PC-9 (cell line): ENCODE measurements around the gene SHISAL1. TPM values are rescaled to one million over a fixed set of nuclear protein-coding genes. Genes with fewer than 3 reads are reported as not detected.

Experiments
- BruUV-seq: library from RNA; stranded (reverse); fragments of 400-500 nt; replicated peaks from 2 replicates; lab custom pipeline; 2021; lab: Mats Ljungman, UMichigan
- CTCF ChIA-PET: fragments of 300-600 bp; sonication (Branson Sonifier 250); formaldehyde crosslinking; loops from one replicate; lab custom pipeline; 2022; ENCODE audit warnings: antibody characterized with exemption; lab: Charles Lee
- POLR2A ChIA-PET: fragments of 300-600 bp; sonication (Branson Sonifier 250); formaldehyde crosslinking; loops from one replicate; lab custom pipeline; 2022; ENCODE audit warnings: antibody characterized with exemption; ENCODE audit not compliant: unreplicated experiment; lab: Charles Lee
- DNase-seq, 2 experiments: peaks; one replicate each; pipeline versions ENCODE4 v3.0.0 to v3.0.0-alpha.2; 2015 to 2022; ENCODE audit warnings: mixed read lengths in 1 of 2
- H2AFZ ChIP-seq: fragments of 200-600 bp; sonication (generic); 2 replicates; pipeline ENCODE4 v1.8.1; 2017; ENCODE audit warnings: antibody characterized with exemption
- H3F3A ChIP-seq: fragments of 200-600 bp; sonication (generic); 2 replicates; pipeline ENCODE4 v1.8.1; 2017; ENCODE audit warnings: antibody characterized with exemption, mild to moderate bottlenecking, low read depth; ENCODE audit not compliant: insufficient read depth
- H3K27ac ChIP-seq: fragments of 200-600 bp; sonication (generic); 2 replicates; pipeline ENCODE4 v1.6.1; 2016; ENCODE audit warnings: mixed run types
- H3K27me3 ChIP-seq: fragments of 200-600 bp; sonication (generic); 2 replicates; pipeline ENCODE4 v1.6.1; 2016; ENCODE audit warnings: low read depth, mixed run types; ENCODE audit not compliant: insufficient read depth
- H3K36me3 ChIP-seq: fragments of 200-600 bp; sonication (generic); 2 replicates; pipeline ENCODE4 v1.6.1; 2016; ENCODE audit warnings: low read depth, mixed run types
- H3K4me1 ChIP-seq: fragments of 200-600 bp; sonication (generic); replicated peaks from 2 replicates; pipeline ENCODE4 v1.6.1; 2016; ENCODE audit warnings: mixed run types; ENCODE audit not compliant: insufficient read depth
- H3K4me2 ChIP-seq: fragments of 200-600 bp; sonication (generic); 2 replicates; pipeline ENCODE4 v1.6.1; 2017; ENCODE audit warnings: mixed run types
- H3K4me3 ChIP-seq: fragments of 200-600 bp; sonication (generic); 2 replicates; pipeline ENCODE4 v1.6.1; 2016; ENCODE audit warnings: mixed run types
- H3K79me2 ChIP-seq: fragments of 200-600 bp; sonication (generic); 2 replicates; pipeline ENCODE4 v1.6.1; 2017; ENCODE audit warnings: low read depth, mixed run types
- H3K9me2 ChIP-seq: fragments of 200-600 bp; sonication (generic); 2 replicates; pipeline ENCODE4 v1.8.1; 2017; ENCODE audit warnings: mild to moderate bottlenecking; ENCODE audit not compliant: insufficient read depth
- H3K9me3 ChIP-seq: fragments of 200-600 bp; sonication (generic); 2 replicates; pipeline ENCODE4 v1.8.1; 2016; ENCODE audit warnings: low read depth; ENCODE audit not compliant: insufficient read depth
- H4K20me1 ChIP-seq: fragments of 200-600 bp; sonication (generic); 2 replicates; pipeline ENCODE4 v1.8.1; 2017; ENCODE audit not compliant: insufficient read depth
- CTCF ChIP-seq: fragments of 200-600 bp; sonication (generic); conservative IDR thresholded peaks from 2 replicates; pipeline ENCODE4 v1.6.1; 2017; ENCODE audit warnings: mixed run types, antibody characterized with exemption, mild to moderate bottlenecking, moderate library complexity
- EZH2 ChIP-seq: fragments of 200-600 bp; sonication (generic); IDR thresholded peaks from 2 replicates; pipeline ENCODE4 v1.8.0; 2017; ENCODE audit warnings: antibody characterized with exemption, low read depth
- intact Hi-C: fragments of 100-400 bp; cut with micrococcal nuclease; formaldehyde crosslinking; loops from one replicate; pipeline ENCODE4 v1.10.0; 2022; ENCODE audit not compliant: unreplicated experiment
- total RNA-seq: library from RNA; stranded (reverse); gene quantifications from 2 replicates; pipeline ENCODE4 v1.2.3, GENCODE V29; 2021

The SHISAL1 gene
- total RNA-seq, 1 experiment from 2014 or later = 0.94 TPM

- no peak overlapping the region for H3K4me2 ChIP-seq
- no peaks in the 10 kb centered on the region for H3K36me3 ChIP-seq
- no peaks in the 10 kb centered on the region for H3K4me1 ChIP-seq
- no peak overlapping the region for H2AFZ ChIP-seq
- no TSS peak for BruUV-seq
- intact Hi-C loops = no loop called here
- H4K20me1 ChIP-seq = 0 out of 2 replicates have a peak, but pooled peaks cover 7% of the 10 kb centered on the region
- ChIA-PET POLR2A (no interaction called here), CTCF (no interaction called here)
- H3F3A ChIP-seq = no peaks in the 10 kb centered on the region; the same call in 1 of the 2 replicates
- H3K9me2 ChIP-seq = no peaks in the 10 kb centered on the region
- H3K27ac ChIP-seq = no peak overlapping the region
- H3K27me3 ChIP-seq = no peaks in the 10 kb centered on the region
- no peaks in the 10 kb centered on the region for H3K9me3 ChIP-seq
- no peak for DNase-seq
- no peak overlapping the region for H3K4me3 ChIP-seq
- H3K79me2 ChIP-seq = no peaks in the 10 kb centered on the region
- TF ChIP-seq EZH2 = no peak
- TF ChIP-seq CTCF = no peak
Measured at GRCh38 chr22:44275631-44275995, 37.1 kb downstream of the SHISAL1 start.

GRCh38 chr22:44274918-44275630 lies 37.7 kb downstream of the SHISAL1 start:
- H3K79me2 ChIP-seq = no peaks in the 10 kb centered on the region
- H3K36me3 ChIP-seq = no peaks in the 10 kb centered on the region
- H3K27me3 ChIP-seq = no peaks in the 10 kb centered on the region
- BruUV-seq = no TSS peak
- no peak overlapping the region for H3K27ac ChIP-seq
- H3K4me2 ChIP-seq = no peak overlapping the region
- intact Hi-C loops = no loop called here
- no peaks in the 10 kb centered on the region for H3K9me2 ChIP-seq
- H3K4me1 ChIP-seq = no peaks in the 10 kb centered on the region
- 0 out of 2 replicates have a peak, but pooled peaks cover 7% of the 10 kb centered on the region for H4K20me1 ChIP-seq
- H3F3A ChIP-seq = no peaks in the 10 kb centered on the region; the same call in 1 of the 2 replicates
- no peak overlapping the region for H2AFZ ChIP-seq
- ChIA-PET CTCF (no interaction called here), POLR2A (no interaction called here)
- TF ChIP-seq CTCF (no peak), EZH2 (no peak)
- H3K4me3 ChIP-seq = no peak overlapping the region
- DNase-seq = no peak
- no peaks in the 10 kb centered on the region for H3K9me3 ChIP-seq

GRCh38 chr22:44273175-44273574 lies 39.6 kb downstream of the SHISAL1 start:
- no peaks in the 10 kb centered on the region for H3K9me2 ChIP-seq
- no peak overlapping the region for H3K4me3 ChIP-seq
- no peaks in the 10 kb centered on the region for H4K20me1 ChIP-seq
- no peaks in the 10 kb centered on the region for H3K79me2 ChIP-seq
- H3K4me1 ChIP-seq = no peaks in the 10 kb centered on the region
- H3F3A ChIP-seq = no peaks in the 10 kb centered on the region; the same call in 1 of the 2 replicates
- ChIA-PET CTCF (no interaction called here), POLR2A (no interaction called here)
- no peak for TF ChIP-seq CTCF
- no peak for TF ChIP-seq EZH2
- H2AFZ ChIP-seq = no peak overlapping the region
- no TSS peak for BruUV-seq
- H3K9me3 ChIP-seq = no peaks in the 10 kb centered on the region
- DNase-seq = no peak
- H3K4me2 ChIP-seq = no peak overlapping the region
- H3K36me3 ChIP-seq = no peaks in the 10 kb centered on the region
- intact Hi-C loops = no loop called here
- no peaks in the 10 kb centered on the region for H3K27me3 ChIP-seq
- H3K27ac ChIP-seq = no peak overlapping the region
